Activated CD4-positive, alpha-beta T cell treated with anti-CD3 and anti-CD28 coated beads for 1 hour (primary cell): ENCODE results near the gene ITGA8.
"Not testable (repeated sequence)": the region's sequence is repeated elsewhere in the genome, so short reads cannot be mapped to it uniquely, and the experiment has no call there.

Experiments
- DNase-seq: peaks from one replicate; pipeline ENCODE4 v3.0.0-alpha.2; 2020

Gene ITGA8

DNA sequence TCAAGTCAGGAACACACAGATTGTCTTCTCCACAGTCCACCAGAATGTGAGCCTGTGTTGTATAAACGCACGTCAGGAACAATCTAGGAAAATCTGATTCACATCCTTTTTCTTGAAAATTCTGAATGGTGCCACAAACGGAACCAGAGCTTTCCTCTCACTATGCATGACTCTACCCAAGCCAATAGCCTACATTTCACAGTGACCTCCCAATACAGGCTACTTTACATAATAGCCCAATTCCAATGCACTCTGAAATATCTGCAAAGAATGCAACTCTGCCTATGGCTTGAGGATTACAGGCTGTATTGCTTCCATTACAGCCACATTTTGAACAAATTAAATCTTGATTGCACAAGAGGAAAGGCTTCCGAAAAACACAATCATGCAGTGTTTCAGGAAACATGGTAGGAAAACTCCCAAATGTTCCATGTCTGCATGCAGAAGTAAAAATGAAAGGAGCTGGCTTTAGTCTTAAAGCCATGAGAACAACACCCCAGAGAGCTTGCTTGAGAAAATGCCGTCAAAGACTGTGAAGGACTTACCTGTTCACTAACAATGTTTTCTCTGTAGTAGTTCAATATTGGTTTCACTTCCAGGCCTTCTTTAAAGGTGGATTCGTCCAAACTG lies 113.9 kb downstream of the ITGA8 start:
- no peak for DNase-seq

DNA sequence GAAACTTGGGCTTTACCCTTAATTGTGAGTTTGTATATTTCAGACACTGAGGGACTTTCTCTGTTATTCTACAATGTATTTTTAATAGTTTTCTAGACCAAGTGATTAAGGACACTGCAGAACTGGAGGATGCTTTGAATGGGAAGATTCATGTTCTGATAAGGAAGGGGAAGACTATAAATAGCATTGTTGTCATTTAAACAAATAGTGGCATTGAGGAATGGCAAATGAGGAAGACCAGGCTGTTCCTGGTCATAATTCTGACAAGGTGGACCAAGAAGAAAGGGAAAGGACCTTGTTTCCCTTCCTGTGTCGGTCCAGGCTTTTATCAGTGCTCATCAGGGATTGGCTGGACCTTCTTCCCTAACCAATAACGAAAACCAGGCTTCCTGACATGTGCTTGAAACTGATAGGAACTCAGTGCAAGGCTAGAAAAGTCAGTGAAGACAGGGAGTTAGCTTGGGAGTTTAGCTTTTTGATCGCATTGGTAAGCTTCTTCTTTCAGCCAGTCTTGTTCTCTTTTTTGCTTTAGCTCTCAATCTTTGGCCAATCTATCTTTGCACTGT lies 116.2 kb downstream of the ITGA8 start:
- DNase-seq, result no peak

DNA sequence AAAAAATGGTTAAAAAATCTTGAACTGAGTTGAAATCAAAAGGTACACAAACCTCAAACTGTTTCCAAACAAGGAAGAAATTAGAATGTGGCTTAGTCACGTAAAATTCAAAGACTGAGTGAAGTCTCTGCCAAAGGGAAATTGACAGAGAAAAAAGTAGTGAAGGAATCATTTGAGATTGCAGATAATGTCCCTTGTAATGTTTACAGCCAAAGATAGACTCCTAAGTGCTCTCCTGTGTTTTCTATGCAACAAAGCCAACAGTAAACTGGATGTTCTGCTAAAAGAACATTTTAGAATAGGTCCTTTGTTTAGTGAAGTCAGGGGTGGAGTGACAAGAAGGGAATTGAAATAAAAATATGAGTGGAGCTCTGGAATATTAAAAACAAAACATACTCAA lies 117.9 kb downstream of the ITGA8 start:
- no peak for DNase-seq

DNA sequence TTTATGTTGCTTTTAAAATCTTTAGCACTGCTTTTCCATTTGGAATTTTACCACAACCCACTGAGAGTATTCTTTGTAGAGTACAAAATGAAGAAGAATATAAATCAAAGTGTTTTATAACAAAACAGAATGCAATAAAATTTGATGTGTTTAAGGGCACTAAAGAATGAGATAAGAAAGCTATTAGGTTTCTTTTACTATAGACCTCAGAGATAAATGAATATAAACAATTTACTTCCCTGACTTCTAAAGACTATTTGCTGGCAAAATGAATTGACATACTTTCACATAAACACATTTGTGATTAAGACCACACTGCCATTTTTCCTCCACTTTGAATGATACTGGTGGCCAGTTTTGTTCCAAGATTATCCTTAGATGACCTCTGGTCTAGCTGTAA lies 124.5 kb downstream of the ITGA8 start:
- no peak for DNase-seq

DNA sequence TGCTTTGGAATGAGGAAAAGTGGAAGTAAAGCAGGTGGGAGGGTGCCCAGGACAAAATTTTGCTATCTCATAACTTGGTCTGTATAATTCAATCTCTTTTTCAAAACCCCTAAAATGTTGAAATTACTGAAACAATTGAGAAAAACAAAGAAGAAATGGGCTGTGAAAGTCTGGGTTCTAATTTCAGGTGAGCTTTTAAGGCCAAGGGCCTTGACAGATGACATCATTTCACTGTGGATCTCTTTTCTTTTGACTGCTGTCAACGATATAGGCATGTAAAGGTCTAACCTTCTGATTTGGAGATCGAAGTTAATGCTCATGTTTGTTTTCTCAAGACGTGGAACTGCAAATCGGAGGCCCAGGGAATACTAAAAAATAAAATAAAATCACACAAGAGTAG lies 127.8 kb downstream of the ITGA8 start:
- no peak for DNase-seq

DNA sequence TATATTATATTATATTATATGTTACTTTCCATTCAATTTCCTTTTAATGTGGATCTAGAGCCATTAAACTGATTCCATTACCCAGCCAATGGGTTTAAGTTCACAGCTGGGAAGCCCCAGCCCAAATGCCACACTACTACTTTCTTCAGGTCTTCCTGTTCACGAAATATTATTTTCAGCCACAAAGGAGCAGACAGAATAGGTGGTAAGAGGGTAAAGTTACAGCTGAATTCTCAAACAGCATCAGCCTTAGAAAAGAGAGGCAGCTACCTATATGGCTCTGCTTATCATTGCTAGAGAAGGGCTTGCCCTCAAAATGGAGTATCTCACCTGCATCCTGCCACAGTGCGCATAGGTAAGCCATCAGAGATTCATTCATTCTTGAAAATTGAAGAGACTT lies 128.3 kb downstream of the ITGA8 start:
- DNase-seq, result no peak

DNA sequence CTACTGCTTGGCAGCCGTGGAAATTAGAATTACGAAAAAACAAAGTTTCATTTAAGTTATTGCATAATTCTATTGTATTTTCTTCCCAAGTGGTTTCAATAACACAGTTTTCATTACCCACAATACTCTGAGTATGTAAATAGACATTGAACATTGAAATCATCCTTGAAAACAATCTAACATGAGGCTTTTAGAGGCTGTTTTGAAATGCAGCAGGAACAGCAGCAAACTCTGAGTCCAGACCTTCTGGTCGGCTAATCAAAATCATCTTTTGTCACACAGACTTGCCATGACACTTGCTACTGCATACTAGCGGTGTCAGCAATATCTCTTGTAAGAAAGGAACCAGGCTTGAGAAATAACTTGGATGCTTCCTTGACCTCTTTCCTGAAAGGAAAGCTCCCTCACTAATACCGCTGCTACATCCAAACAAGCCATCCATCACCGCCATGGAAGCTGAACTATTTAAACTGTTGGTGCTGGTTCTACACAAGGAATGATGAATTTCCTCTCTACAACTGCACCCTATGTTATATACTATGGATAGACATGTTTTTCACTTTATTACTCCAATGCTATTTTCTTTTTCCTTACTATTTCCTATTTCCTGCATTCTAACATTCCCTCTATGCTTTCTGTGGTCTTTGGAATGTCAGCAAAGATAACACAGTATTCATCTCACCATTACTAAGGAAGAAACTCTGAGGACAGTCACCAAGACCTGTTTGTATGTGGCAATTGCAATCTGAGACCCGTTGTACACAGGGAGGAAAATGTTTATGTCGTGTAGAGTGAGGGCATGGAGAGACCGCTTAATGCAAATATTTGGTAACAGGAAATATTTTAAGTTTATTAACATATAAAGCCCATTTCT lies 130.8 kb downstream of the ITGA8 start:
- DNase-seq, result no peak

DNA sequence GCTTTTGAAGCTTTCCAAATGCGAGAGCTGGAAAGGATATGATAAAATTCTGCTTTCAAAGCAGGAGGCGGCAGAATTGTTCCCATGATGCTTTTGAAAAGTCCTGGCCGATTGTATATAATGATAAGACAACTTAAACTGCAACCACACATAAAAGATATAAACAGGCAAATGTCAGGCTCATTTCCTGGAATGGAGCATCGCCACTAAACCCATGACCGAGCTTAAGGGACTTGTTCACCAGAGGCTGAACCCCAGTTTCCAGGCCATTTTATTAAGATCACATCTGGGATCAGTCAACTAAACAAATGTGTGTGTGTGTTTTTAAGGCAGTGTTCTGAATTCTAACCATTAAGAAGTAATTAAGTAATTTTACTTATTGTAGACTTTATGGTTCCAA lies 131.6 kb downstream of the ITGA8 start:
- no peak for DNase-seq

DNA sequence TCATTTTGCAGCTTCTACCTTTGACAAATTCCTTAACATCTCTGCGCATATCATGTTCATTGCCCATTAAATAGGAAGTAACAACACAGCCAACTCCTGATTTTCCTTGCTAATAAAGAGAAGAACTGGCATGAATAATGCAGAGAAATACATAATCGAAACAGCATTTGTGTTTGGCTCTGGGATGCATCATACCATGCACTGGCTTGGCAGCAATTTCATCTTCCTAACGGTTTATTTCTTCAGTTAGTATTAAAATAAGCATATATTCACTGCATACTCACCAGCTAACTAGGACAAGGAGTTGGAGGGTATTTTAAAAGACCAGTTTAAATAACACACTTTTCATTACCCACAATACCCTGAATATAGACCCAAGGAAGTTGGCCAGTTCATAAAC lies 132.5 kb downstream of the ITGA8 start:
- DNase-seq, result no peak

DNA sequence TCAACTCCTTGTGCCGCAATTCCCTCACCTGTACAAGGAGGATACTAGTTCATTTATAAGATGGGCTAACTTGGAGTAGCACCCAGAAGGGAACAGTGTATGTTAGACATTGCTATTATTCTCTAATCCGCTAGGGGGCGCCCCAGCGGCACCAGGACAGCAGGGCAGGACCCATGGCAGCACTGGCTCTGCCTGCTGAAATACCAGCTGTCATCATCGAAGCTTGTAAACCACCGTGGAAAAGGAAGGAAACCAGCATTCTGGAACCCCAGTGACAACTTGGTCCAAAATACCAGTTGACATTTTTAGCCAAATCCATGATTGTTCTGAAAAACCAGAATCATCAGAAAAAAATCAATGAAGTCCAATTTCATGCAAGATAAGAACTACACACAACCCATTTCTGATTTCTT lies 134.4 kb downstream of the ITGA8 start:
- no peak for DNase-seq

DNA sequence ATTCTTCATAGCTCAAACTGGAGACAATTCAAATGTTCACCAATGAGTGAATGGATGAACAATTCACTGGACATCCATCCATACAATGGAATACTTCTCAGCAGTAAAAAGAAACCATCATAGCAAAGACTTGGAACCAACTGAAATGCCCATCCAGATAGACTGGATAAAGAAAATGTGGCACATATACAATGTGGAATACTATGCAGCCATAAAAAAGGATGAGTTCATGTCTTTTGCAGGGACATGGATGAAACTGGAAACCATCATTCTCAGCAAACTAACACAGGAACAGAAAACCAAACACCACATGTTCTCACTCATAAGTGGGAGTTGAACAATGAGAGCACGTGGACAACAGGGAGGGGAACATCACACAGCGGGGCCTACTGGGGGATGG lies 136.8 kb downstream of the ITGA8 start:
- DNase-seq, result not testable (repeated sequence)

DNA sequence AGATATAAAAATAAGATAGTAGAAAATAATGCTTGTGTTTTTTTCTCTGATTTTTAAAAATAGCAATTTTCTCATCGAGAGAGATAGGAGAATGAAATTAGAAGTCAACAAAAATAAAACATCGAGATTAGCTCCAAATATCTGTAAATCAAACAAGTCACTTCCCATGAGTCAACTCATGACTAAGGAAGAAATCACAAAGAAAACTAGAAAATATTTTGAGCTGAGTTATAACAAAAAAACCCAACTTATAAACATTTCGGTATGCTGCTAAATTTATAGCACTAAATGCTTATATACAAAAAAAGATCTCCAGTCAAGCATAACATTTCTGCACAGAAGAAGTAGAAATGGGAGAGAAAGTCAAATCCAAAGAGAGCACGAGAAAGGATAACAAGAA lies 140.1 kb downstream of the ITGA8 start:
- DNase-seq, result no peak

DNA sequence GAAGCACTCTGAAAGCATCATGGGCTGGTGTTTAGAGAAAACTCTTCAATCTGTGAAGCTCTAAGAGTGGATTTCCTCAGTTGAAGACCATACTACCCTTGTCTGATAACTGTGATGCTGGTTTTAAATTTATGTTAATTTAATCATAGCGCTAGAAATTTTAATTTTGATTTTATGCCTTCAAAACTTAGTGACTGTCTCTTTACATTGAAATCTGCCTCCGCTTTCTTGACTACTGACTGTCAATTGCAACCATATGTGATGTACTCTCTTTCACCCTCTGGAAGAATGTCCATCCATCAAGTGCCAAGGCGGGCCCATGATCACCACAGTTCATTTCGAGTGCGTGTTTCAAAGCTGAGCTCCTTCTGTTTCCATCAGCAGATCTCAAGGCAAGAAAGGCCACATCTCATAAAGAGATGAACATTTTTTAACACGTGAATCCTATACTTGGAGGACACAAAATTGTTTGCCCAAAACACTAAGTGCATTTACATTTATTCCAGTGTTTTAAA lies 147.1 kb downstream of the ITGA8 start:
- DNase-seq, result no peak

DNA sequence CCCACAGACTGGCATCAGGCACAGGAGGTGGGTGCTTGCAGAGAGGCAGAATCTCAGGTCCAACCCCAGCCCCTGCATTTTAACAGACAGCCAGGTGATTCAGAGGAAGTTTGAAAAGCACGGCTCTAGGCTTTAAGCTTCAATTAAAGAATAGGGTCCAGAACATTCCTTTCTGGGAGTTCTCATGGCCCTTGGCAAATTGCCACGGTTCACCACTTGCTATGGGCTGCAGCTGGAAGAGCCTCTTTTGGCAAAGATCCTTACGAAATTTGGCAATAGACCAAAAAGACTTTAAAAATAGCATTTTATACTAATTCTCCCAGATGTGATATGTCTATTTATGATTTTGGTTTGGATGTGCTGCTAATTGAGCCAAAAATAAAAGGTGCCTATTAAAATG lies 148.1 kb downstream of the ITGA8 start:
- no peak for DNase-seq

DNA sequence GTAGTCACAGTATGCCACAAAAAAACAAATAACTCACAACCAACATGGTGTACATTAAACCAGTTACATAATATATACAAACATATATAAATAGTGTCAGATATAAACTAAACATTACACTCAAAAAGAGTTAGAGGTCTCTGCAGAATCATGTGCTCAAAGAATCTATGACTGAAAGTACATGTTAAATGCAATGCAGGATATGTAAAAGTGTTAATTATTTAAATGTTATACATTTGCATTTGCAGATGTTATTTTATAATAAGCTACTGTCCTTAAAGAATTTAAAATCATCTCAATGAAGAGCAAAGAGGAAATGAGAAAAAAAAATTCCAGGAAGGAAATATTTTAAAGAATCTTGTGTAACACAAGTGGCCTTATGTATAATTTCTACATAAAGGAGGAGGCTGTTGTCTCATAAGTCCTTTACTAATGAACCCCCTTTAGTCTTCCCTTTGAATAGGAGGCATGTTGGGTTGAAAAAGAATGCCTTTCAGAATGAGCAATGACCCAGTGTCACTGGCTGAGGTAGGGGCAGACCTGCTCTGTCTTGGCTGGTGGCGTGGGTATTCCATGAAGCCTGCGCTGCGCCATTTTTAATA lies 148.9 kb downstream of the ITGA8 start:
- no peak for DNase-seq

DNA sequence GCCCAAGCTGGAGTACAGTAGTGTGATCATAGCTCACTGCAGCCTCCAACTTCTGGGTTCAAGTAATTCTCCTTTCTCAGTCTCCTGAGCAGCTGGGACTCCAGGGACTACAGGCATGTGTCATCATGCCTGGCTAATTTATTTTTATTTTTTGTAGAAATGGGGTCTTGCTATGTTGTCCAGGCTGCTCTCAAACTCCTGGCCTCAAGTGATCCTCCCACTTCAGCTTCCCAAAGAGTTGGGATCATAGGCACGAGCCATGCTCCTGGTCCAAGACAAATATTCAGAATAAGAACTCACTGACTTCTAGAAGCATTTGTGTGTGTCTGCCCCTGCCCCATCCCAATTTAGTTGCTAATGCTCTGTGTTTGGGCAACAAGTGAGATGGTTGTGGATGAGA lies 151.8 kb downstream of the ITGA8 start:
- no peak for DNase-seq

DNA sequence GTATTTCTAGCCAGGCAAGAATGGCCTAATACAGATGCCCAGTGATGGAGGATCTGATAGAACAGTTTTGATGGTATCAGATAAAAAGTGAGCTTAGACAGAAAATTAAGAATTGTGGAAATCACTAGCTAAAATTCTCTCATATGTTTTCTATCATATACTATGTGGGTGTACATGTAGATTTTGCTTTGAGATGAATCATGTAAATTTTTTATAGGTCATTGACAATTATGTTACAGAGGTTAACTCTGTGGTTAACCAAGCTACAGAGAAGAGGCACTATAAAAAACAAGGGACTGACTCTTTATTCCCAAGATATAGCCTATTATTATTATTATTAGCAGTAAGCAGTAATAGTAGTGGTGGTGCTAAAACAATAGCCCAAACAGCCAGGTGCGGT lies 156.5 kb downstream of the ITGA8 start:
- no peak for DNase-seq

DNA sequence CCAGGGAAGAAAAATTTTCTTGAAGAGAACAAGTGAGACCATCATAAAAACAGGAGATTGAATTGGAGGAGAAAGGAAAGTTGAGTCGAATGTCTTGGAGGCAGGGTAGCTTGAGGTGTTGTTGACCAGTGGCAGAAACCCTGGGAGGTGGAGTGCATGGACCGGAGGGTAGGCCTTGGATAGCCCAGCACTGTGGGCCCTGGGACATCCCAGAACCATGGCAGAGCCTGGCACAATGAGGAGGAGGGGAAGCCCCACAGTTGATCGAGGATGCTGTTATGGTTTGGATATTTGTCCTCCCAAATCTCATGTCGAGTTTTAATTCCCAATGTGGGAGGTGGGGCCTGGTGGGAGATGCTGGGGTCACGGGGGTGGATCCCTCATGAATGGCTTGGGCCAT lies 157.1 kb downstream of the ITGA8 start:
- no peak for DNase-seq

DNA sequence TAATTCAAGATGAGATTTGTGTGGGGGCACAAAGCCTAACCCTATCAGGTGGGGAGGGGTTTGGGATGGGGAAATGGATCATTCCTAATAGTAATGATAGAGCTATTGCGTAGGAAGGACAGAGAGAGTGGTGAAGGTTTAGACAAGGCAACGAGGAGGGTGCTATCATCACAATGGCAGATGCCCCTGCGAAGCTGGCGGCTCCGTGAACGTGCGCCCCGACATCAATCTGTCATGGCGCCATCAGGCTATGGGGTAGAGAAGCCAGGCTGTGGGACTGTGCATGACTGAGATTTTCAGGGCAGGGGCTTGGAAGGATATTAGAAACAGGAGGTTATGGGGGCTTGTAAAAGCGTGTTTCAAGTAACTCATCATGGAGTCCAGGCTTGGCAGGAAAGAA lies 157.6 kb downstream of the ITGA8 start:
- no peak for DNase-seq

DNA sequence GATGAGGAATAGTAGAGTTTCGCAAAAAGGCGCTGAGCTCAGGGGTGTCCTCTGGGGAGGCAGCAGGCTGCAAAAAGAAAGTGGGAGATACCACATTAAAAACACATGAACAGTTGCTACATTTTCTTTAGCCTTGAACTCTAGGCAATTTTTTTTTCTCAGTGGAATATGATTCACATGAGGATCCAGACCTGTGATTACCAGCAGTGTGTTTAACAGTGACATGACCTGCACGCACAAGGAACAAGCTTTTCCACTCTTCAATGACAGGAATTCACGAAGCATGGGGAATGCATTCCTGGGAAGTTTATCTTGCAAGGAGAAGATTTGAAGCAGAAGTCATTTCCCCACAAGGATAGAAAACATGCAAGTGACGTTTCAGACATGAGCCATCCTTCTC lies 161.6 kb downstream of the ITGA8 start:
- DNase-seq, result no peak

DNA sequence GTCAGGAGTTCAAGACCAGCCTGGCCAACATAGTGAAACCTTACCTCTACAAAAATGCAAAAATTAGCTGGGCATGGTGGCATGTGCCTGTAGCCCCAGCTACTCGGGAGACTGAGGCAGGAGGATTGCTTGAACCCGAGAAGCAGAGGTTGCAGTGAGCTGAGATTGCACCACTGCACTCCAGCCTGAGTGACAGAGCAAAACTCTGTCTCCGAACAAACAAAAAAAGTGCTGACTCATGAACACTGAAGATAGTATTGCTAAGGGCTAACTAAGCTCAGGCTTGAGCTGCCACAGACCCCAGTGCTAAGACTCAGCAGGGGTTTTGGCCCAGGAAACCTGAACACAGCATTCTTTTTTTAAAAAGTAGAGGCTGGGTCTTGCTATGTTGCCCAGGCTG lies 162.6 kb downstream of the ITGA8 start:
- not testable (repeated sequence) for DNase-seq

DNA sequence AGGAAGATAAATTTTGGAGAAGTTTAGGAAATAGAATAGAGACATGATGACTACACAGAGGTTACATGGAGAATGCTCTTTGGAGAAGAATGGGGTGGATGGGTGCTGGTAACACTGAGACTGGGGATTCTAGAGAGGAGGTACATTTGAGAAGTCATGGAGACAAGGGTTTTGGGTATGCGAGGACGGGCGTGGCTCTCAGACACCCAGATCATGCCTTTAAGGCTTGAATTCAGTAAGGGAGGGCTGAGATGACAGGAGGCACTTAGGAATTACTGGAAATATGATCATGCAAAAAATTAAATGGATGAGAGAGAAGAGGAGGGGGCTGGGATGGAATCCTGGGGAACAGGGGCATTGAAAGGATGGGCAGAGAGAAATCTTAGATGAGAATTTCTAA lies 168.8 kb downstream of the ITGA8 start:
- no peak for DNase-seq

DNA sequence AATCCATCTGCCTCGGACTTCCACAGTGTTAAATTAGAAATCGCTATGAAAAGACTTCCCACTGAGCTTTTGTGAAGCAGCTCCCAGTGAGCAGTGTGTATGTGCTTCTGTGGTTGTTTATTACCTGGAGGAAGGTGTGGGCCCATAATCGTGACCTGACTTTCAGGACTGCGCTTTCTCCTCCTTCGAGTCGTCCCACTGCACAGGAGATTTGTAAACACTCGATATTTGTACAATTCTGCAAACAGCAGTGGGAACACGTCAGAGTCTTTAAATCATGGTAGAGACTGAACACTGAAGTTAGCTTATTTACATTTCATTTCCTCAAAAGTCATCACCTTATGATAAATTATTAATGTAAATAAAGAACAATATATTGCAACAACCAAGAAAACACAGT lies 171.4 kb downstream of the ITGA8 start:
- DNase-seq, result no peak

DNA sequence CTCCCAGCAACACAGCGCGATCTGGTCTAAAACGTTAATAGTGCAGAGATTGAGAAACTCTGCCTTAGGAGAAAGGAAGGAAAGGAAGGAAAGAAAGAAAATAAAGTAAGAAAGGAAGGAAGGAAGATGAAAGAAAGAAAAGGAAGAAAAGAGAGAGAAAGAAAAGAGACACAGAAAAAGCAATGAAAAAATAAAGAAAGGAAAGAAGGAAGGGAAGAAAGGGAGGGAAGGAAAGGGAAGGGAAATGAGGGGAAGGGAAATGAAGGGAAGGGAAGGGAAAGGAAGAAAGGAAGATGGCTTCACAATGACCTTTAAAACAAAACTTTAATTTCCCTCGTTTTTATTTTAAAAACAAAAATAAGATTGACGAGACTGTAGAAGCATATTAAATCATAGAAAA lies 173.1 kb downstream of the ITGA8 start:
- DNase-seq, result no peak
